Muscle layer of duodenum (tissue), 2 donors: ENCODE data around the gene FMOD.
"Not testable (repeated sequence)": the region's sequence is repeated elsewhere in the genome, so short reads cannot be mapped to it uniquely, and the experiment has no call there.

Source experiments
- H3K27ac ChIP-seq: one replicate; pipeline ENCODE4 v1.7.0; 2013; ENCODE audit warnings: mild to moderate bottlenecking, low read length
- H3K27me3 ChIP-seq: one replicate; pipeline ENCODE4 v1.7.0; 2013; ENCODE audit warnings: low read depth, mild to moderate bottlenecking, control low read depth, low read length
- H3K36me3 ChIP-seq, 2 donors: one replicate each; pipeline ENCODE4 v1.7.0; 2013; ENCODE audit warnings: low read length in 2 of 2, control low read depth in 1 of 2, mild to moderate bottlenecking in 1 of 2; ENCODE audit not compliant: insufficient read depth in 2 of 2, control insufficient read depth in 1 of 2
- H3K4me1 ChIP-seq, 2 donors: one replicate each; pipeline ENCODE4 v1.7.0; 2013; ENCODE audit warnings: low read length in 2 of 2, mild to moderate bottlenecking in 2 of 2, control low read depth in 1 of 2, moderate library complexity in 1 of 2; ENCODE audit not compliant: insufficient read depth in 2 of 2, control insufficient read depth in 1 of 2
- H3K4me3 ChIP-seq, 2 donors: one replicate each; pipeline ENCODE4 v1.7.0; 2013; ENCODE audit warnings: low read length in 2 of 2, low read depth in 1 of 2, mild to moderate bottlenecking in 1 of 2
- H3K9me3 ChIP-seq, 2 donors: one replicate each; pipeline ENCODE4 v1.7.0; 2013; ENCODE audit warnings: low read length in 2 of 2, control low read depth in 1 of 2, mild to moderate bottlenecking in 1 of 2; ENCODE audit not compliant: control insufficient read depth in 1 of 2
- donor health status: healthy.

Gene FMOD

GRCh38 chr1:203323587-203323986 lies 27.3 kb downstream of the FMOD start:
- H3K4me3 ChIP-seq, result no peak overlapping the region
- peak overlapping the region; percentile 67 for H3K27ac ChIP-seq
- H3K4me1 ChIP-seq, result peaks cover 38 to 62% of the 10 kb centered on the region in 2 donors
- no peaks in the 10 kb centered on the region for H3K27me3 ChIP-seq
- H3K9me3 ChIP-seq, result no peaks in the 10 kb centered on the region
- no peaks in the 10 kb centered on the region for H3K36me3 ChIP-seq

DNA sequence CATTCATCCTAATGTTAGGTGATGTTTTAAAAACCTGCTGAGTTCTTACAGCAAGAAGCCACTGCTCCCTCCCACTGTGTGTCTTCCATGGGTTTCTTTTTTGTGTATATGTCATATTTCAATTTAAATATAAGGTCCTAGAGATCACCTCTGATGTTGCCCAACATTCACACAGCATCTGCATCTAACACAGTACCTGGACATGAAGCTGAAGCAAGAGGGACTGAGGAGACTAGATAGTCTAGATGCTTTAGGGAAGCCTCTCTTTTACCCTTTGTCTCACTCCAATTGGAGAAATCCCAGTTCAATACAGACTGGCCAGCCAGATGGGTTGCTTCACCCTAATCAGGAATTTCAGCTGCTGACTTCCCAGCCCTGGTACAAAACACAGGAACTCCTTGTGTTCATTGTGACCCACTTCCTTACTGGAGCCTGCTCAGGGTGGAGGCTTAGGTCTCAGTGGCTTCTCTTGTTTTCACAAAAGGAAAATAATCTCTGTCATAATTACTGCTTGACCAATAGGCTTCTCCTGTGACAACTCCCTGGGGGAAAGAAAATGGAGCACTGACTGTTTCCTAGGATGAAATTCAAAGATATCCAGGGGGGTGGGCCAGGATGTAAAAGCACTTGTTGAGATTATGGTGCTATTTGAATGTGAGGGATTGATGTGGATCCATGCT lies 28.3 kb downstream of the FMOD start:
- no peaks in the 10 kb centered on the region for H3K36me3 ChIP-seq
- peak overlapping the region in 1 of 2 donors; percentile 12 for H3K4me3 ChIP-seq
- no peaks in the 10 kb centered on the region for H3K9me3 ChIP-seq
- H3K27me3 ChIP-seq, result no peaks in the 10 kb centered on the region
- H3K4me1 ChIP-seq, result peaks cover 38 to 59% of the 10 kb centered on the region in 2 donors
- H3K27ac ChIP-seq, result peak overlapping the region; percentile 67

GRCh38 chr1:203321273-203322052 lies 29.5 kb downstream of the FMOD start:
- Histone ChIP-seq H3K4me3 (no peak overlapping the region), H3K27ac (peak overlapping the region; percentile 42), H3K4me1 (peaks cover 33 to 53% of the 10 kb centered on the region in 2 donors), H3K9me3 (no peaks in the 10 kb centered on the region), H3K36me3 (no peaks in the 10 kb centered on the region), H3K27me3 (no peaks in the 10 kb centered on the region)

GRCh38 chr1:203320591-203321272 lies 30.2 kb downstream of the FMOD start:
- peak overlapping the region; percentile 33 for H3K27ac ChIP-seq
- H3K4me3 ChIP-seq, result no peak overlapping the region
- H3K27me3 ChIP-seq, result no peaks in the 10 kb centered on the region
- H3K9me3 ChIP-seq, result no peaks in the 10 kb centered on the region
- H3K4me1 ChIP-seq, result peaks cover 32 to 49% of the 10 kb centered on the region in 2 donors
- no peaks in the 10 kb centered on the region for H3K36me3 ChIP-seq

GRCh38 chr1:203318229-203318517 lies 32.7 kb downstream of the FMOD start:
- Histone ChIP-seq H3K27me3 (no peaks in the 10 kb centered on the region), H3K4me3 (no peak overlapping the region), H3K9me3 (no peaks in the 10 kb centered on the region), H3K4me1 (peaks cover 11 to 25% of the 10 kb centered on the region in 2 donors), H3K36me3 (no peaks in the 10 kb centered on the region), H3K27ac (no peak overlapping the region)

GRCh38 chr1:203317429-203318228 lies 33.3 kb downstream of the FMOD start:
- H3K4me3 ChIP-seq, result no peak overlapping the region
- peaks cover 11 to 20% of the 10 kb centered on the region in 2 donors for H3K4me1 ChIP-seq
- H3K27ac ChIP-seq, result peak overlapping the region; percentile 46
- H3K36me3 ChIP-seq, result no peaks in the 10 kb centered on the region
- no peaks in the 10 kb centered on the region for H3K27me3 ChIP-seq
- no peaks in the 10 kb centered on the region for H3K9me3 ChIP-seq

DNA sequence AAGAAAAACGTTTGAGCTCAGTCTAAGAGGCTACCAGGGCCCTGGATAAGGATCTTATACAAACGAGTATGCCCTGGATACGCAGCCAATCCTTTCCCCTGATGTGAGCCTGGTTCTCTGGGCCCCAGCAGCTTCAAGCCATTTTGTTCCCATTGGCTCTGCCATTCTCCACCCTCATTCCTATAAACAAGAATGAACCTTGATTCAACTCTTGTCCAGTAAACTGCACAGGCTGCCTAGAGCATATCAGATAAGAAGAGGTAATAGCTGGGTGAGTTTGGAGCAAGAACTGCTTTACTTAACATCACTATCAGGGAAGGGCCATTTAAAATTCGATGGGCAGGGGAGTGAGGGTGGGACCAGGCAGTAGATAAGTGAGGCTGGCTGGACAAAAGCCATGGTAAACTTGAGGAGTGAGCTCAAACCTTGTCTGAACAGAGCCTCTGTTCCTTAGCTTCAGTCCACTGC lies 34.3 kb downstream of the FMOD start:
- Histone ChIP-seq H3K27me3 (no peaks in the 10 kb centered on the region), H3K9me3 (no peaks in the 10 kb centered on the region), H3K4me1 (peaks cover 11 to 12% of the 10 kb centered on the region in 2 donors), H3K4me3 (no peak overlapping the region), H3K27ac (peak overlapping the region; percentile 46), H3K36me3 (no peaks in the 10 kb centered on the region)

- not testable (repeated sequence) for H3K4me3 ChIP-seq, H3K27ac ChIP-seq, H3K4me1 ChIP-seq
Measured at GRCh38 chr1:203314025-203314759, 36.7 kb downstream of the FMOD start.

GRCh38 chr1:203311368-203312301 lies 39.3 kb downstream of the FMOD start:
- H3K36me3 ChIP-seq, result peaks cover 17 to 20% of the 10 kb centered on the region in 2 donors
- no peaks in the 10 kb centered on the region for H3K27me3 ChIP-seq
- H3K27ac ChIP-seq, result no peak overlapping the region
- H3K4me1 ChIP-seq, result peaks cover 13 to 27% of the 10 kb centered on the region in 2 donors
- no peak overlapping the region for H3K4me3 ChIP-seq
- no peaks in the 10 kb centered on the region for H3K9me3 ChIP-seq

More at GRCh38 chr1:203314025-203314759, 36.7 kb downstream of the FMOD start:
- not testable (repeated sequence) for H3K9me3 ChIP-seq, H3K36me3 ChIP-seq, H3K27me3 ChIP-seq

DNA sequence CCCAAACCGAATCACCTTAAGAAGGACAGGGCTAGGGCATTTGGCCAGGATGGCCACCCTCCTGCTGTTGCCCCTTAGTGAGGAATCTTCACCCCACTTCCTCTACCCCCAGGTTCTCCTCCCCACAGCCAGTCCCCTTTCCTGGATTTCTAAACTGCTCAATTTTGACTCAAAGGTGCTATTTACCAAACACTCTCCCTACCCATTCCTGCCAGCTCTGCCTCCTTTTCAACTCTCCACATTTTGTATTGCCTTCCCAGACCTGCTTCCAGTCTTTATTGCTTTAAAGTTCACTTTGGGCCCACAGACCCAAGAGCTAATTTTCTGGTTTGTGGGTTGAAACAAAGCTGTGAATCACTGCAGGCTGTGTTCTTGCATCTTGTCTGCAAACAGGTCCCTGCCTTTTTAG lies 42.0 kb downstream of the FMOD start:
- Histone ChIP-seq H3K9me3 (no peaks in the 10 kb centered on the region), H3K27ac (peak overlapping the region; percentile 90), H3K36me3 (peaks cover 17 to 20% of the 10 kb centered on the region in 2 donors), H3K4me1 (peaks cover 13 to 27% of the 10 kb centered on the region in 2 donors), H3K27me3 (no peaks in the 10 kb centered on the region), H3K4me3 (peak overlapping the region; percentile 90 to 98)
